Measurements from ENCODE around the gene ARID3C.

The ARID3C gene

GRCh38 chr9:34600908-34601307, 28.0 kb downstream of the ARID3C start:
- in situ Hi-C loops (cut with HindIII; ENCODE audit: low sequenced_read_pairs) = no loop called here

DNA sequence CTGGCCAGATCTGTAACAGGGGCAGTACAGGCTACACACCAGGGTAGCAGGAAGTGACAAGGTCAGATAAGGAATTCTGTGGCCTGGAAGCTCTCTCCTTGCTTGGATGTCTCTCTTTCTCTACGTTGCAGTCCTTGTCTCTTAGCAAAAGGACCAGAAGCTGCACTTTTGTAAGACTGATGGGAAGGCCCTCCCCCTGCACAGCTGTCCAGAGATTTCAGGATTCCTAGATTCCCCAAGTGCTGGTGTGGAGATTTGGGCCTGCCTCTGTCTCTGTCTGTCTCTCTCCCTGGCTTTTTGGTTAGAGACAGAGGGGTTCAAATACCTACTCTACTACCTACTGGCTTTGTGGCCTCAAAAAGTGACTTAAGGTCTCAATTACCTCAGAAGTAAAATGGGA, 29.3 kb downstream of the ARID3C start:
- in situ Hi-C loops (cut with HindIII; ENCODE audit: low sequenced_read_pairs) = no loop called here

GRCh38 chr9:34594177-34594576, 34.7 kb downstream of the ARID3C start:
- in situ Hi-C loops (cut with HindIII; ENCODE audit: low sequenced_read_pairs) = no loop called here

GRCh38 chr9:34592895-34593601, 35.8 kb downstream of the ARID3C start:
- in situ Hi-C loops (cut with HindIII; ENCODE audit: low sequenced_read_pairs) = no loop called here

DNA sequence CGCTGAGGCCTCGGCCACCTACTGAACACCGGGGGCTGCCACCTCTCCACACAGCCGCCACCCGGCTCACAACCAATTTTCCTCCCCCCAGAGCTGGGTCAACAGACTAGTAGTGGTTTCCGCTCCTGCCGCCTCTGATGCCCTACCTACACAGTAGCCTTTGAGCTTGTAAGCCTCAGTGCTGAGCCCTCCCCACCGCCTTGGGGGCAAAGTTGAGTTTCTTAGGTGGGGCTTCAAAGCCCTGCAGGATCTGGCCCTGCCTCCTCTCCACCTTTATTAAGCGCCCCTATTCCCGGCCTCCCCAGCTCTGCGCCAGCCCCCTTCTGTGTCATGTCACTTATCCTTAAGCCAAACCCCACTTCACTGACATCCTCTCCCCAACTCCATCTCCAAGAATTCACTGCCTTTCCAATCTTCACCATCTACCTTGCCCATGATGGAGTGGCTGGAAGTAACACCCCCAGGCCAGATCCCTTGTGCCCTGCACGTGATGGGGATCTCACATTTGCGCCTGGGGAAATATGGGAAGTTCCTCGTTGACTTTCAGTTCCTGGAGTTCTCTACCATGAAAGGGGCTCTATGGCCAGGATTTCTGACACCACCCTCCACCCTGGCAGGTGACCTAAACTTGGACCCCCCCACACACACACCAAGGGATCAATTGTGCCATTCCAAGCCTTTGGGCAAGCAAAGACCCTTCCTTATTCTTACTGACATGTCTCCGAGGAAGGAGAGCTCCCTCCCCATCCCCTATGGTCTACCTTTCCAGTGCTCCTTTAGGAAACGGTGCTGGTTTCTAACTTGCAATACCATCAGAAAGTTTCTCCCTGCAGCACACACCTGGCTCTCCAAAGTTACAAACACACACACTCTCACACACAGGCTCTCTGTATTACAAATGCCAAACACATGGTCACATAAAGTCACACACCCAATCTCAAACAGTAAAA, 36.7 kb downstream of the ARID3C start:
- in situ Hi-C loops (cut with HindIII; ENCODE audit: low sequenced_read_pairs) = no loop called here

- in situ Hi-C loops (cut with HindIII; ENCODE audit: low sequenced_read_pairs) = no loop called here
Measured at GRCh38 chr9:34591248-34591916, 37.5 kb downstream of the ARID3C start.

- in situ Hi-C loops (cut with HindIII; ENCODE audit: low sequenced_read_pairs) = no loop called here
Measured at GRCh38 chr9:34590381-34591247, 38.3 kb downstream of the ARID3C start.

DNA sequence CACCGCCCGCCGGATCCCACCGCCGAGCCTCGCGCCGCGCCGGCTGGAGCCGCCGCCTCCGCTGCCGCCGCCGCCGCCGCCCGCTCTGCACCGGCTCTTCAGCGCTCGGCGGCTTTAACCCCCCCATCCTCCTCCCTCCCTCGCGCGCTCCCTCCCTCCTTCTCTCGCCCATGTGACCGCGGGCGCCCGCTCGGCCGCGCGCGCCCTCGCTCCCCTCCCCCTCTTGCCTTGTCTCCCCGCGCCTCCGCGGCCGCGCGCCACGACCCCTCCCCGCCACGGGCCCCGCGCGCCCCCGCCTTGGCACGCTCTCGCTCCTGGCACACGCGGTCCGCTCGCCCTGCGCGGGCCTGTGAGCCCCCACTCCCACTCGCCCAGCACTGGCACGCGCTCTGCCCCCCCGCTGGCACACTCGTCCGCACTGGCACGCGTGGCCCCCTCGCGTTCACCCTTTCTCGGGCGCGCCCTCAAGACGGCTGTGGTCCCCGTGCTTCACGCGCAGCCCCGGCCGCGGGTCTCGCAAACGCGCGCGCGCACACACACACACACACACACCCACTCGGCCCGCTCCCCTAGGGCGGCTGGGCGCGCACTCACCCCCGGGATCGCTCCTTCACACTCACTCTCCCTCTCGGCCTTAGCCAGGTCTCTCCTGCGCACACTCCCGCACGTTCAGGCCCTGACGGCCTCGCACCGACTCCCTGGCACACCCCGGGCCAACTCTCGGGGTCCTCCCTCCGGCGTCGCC, 39.1 kb downstream of the ARID3C start, which contains the start of gene CNTFR:
CNTFR (minus strand) TSS at position 89 of the 745 bp plus-strand sequence. CDS start 20,743 bp downstream, outside the sequence.
- in situ Hi-C loops (cut with HindIII; ENCODE audit: low sequenced_read_pairs) = no loop called here

DNA sequence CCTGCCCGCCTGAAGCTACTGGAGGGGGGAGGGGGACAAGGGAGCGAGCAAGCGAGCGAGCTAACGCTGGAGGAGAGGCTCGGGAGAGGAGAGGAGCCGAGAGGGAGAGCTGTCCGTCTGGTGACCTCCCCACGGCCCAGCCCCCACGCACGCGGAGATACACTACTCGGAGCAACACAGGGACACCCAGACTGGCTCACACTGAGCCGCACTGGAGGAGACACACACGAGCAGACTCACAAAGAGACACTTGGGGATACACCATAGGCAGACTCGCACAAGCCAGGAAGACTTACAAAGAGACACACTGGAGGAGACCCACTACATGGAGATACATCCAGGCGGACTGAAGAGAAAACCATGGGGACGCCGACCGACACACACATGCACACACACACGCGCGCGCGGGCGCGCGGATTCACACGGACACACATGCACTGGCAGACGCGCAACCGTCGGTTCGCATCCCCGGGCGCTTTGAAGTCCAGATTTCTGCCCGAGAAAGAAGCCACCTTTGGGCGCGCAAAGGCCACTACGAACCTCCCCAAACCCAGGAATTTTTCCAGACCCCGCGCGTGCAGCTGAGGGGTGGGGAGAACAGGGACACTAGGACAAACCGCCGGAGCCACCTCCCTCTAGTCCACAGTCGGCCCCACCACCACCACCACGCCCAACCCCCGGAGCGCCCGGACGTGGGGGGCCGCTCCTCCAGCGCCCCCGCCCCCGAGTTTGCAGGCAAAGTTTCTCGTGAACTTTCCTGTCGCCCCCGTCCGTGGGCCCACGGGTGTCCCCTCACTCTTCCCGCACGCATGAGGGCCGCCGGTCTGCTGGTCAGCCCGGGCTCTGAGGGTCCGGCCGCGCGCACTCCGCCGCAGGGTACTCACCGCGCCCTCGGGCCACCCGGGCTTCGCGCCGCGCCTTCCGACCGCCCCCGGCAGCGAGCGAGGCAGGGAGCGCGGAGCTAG, 39.9 kb downstream of the ARID3C start:
- in situ Hi-C loops (cut with HindIII; ENCODE audit: low sequenced_read_pairs) = no loop called here

DNA sequence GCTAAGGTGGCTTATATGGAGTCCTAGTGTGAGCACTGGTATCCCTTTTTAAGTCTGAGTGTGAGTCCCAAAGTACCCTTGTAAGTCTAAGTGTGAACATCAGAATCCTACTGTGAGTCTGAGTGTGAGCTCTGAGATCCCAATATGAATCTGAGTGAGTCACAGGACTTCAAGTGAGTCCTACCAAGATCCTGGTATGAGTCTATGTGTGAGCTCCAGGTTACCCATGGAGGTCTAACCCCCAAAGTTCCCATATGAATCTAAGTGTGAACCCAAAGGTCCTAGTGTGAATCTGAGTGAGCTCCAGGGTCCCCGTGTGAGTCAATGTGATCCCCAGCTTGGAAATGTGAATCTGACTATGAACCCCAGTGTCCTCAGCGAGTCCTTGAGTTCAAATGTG, 41.6 kb downstream of the ARID3C start:
- in situ Hi-C loops (cut with HindIII; ENCODE audit: low sequenced_read_pairs) = no loop called here

- in situ Hi-C loops (cut with HindIII; ENCODE audit: low sequenced_read_pairs) = no loop called here
Measured at GRCh38 chr9:34585946-34586669, 42.8 kb downstream of the ARID3C start.

DNA sequence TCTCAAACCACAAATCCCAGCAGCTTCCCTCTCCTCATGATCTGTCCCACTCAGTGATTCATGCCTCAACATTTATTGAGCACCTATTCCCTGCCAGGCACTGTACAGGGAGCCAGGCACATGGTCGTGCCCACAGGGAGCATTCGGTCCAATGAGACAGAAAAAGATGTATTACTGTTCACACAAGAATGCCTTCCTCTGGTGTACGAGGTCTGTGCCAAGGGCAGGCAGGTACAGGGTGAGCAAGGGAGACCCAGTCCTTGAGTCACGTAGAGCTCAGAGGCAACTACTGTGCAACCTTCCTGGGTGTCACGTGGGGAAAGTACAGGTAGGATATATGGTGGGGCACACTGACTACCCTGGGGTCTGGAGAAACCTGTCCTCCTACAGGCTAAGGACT, 43.9 kb downstream of the ARID3C start:
- in situ Hi-C loops (cut with HindIII; ENCODE audit: low sequenced_read_pairs) = loop anchor here (5.0 kb wide), 1 partner anchor 73 kb away; no protein-coding TSS in a partner anchor

- in situ Hi-C loops (cut with HindIII; ENCODE audit: low sequenced_read_pairs) = loop anchor here (5.0 kb wide), 1 partner anchor 70 kb away; no protein-coding TSS in a partner anchor
Measured at GRCh38 chr9:34582787-34583186, 46.1 kb downstream of the ARID3C start.

GRCh38 chr9:34581318-34581717, 47.5 kb downstream of the ARID3C start:
- in situ Hi-C loops (cut with HindIII; ENCODE audit: low sequenced_read_pairs) = loop anchor here (5.0 kb wide), 1 partner anchor 69 kb away; no protein-coding TSS in a partner anchor

GRCh38 chr9:34580358-34580757, 48.5 kb downstream of the ARID3C start:
- in situ Hi-C loops (cut with HindIII; ENCODE audit: low sequenced_read_pairs) = loop anchor here (5.0 kb wide), 1 partner anchor 68 kb away; no protein-coding TSS in a partner anchor

- in situ Hi-C loops (cut with HindIII; ENCODE audit: low sequenced_read_pairs) = loop anchor here (5.0 to 10.0 kb wide), 2 partner anchors 67 to 315 kb away; no protein-coding TSS in a partner anchor
Measured at GRCh38 chr9:34579808-34580163, 49.1 kb downstream of the ARID3C start.

DNA sequence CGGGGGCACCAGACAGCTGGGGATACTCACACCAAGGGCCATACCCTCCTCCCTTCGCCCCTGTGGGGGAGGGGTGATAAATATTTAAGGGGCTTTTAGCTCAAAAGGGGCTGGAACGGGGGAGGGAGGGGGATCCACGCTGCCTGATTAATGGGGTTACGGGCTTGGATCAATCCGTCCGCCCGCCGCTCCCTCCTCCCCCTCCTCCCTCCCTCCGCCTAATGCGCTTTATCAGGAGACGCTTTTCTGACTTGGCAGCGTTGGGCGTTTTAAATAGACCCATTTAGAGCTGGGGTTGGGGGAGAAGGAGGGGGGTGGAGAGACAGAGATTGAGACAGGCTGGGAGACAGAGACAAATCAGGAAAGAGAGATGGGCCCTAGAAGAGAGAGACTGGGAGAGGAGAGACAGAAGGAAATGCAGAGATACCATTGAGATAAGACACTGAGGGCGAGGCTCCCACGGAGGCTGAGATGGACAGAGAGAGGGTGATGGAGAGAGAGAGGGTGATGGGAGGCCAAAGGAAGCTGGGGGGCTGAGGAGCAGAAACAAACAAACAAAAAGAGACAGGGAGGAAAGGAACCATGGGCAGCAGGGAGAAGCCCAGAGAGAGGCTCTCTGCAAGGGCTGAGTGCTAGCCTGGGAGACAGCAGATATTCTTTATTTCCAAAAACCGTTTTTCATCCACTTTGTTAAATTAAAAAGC, 49.6 kb downstream of the ARID3C start:
- in situ Hi-C loops (cut with HindIII; ENCODE audit: low sequenced_read_pairs) = loop anchor here (10.0 kb wide), 1 partner anchor 314 kb away; no protein-coding TSS in a partner anchor
